Thoracic aorta (tissue), 2 donors: ENCODE results near the gene BRICD5. TPM values are rescaled to one million over a fixed set of nuclear protein-coding genes. Genes with fewer than 3 reads are reported as not detected.

Experiments
- ATAC-seq: fragments of 150-250 bp; one replicate; pipeline ENCODE4 v1.8.0; 2017; ENCODE audit warnings: low read depth; ENCODE audit not compliant: insufficient number of reproducible peaks, low FRiP score
- DNase-seq: peaks from one replicate; pipeline ENCODE4 v3.0.0-alpha.2; 2020; ENCODE audit warnings: low spot score
- H3K27ac ChIP-seq, 2 donors: fragments of 200-600 bp; sonication (generic); 1 replicate in 1 of 2; 2 replicates in 1 of 2; pipeline ENCODE4 v1.5.1; 2016; ENCODE audit warnings: mild to moderate bottlenecking in 2 of 2, moderate library complexity in 2 of 2
- H3K27me3 ChIP-seq: fragments of 200-600 bp; sonication (generic); replicated peaks from 2 replicates; pipeline ENCODE4 v1.6.0; 2016; ENCODE audit warnings: mild to moderate bottlenecking; ENCODE audit not compliant: insufficient read depth
- H3K36me3 ChIP-seq: fragments of 200-600 bp; sonication (generic); one replicate; pipeline ENCODE4 v1.5.1; 2016
- H3K4me1 ChIP-seq, 2 donors: fragments of 200-600 bp; sonication (generic); 1 replicate in 1 of 2; 2 replicates in 1 of 2; pipeline versions ENCODE4 v1.5.1 to v1.6.0; 2016; ENCODE audit warnings: low read depth in 2 of 2, mild to moderate bottlenecking in 1 of 2; ENCODE audit not compliant: control insufficient read depth in 1 of 2
- H3K4me3 ChIP-seq: fragments of 200-600 bp; sonication (generic); 2 replicates; pipeline ENCODE4 v1.5.1; 2016; ENCODE audit warnings: mild to moderate bottlenecking
- H3K9me3 ChIP-seq: fragments of 200-600 bp; sonication (generic); 2 replicates; pipeline ENCODE4 v1.5.1; 2016
- CTCF ChIP-seq: fragments of 200-600 bp; sonication (generic); IDR thresholded peaks from one replicate; pipeline ENCODE4 v1.5.1; 2019; ENCODE audit warnings: antibody characterized with exemption
- total RNA-seq, 2 donors: library from RNA; depleted of rRNA; stranded (reverse); fragments of >200 nt; gene quantifications; one replicate each; pipeline versions ENCODE4 v1.1.0 to v1.2.3, GENCODE V29; 2016

Gene BRICD5
- total RNA-seq, 2 donors from 2014 or later, result 11.4 to 43.1 TPM

DNA sequence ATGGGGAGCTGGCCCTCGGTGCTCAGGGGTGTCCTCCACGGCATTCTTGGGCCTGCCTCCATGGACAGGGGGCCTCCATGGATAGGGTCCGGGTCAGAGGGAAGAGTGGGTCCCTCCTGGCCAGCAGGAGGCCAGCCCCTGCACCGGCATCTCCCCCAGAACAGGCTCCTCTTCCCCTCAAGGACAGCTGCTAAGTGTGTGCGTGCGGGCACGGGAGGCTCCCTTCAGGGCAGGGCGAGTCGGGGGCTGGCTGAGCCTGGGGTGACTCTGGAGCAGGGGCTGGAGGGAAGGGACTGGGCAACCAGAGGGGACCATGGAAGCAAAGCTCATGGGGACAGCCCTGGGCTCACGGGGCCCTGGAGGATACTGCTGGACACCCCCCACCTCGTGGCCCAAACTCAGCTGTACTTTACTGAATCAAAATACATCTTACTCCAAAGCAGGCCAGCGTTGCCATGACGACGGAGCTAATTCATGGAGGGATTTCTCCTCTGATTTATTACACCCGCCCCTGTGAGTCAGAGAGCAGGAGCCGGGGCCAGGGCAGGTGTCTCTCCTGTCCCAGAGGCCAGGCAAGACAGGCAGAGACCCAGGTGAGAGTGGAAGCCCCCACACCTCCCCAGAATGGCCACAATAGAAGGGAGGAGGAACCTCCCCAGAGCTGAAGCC is 16.4 kb downstream of the BRICD5 start:
- TF ChIP-seq CTCF, result no peak
- Histone ChIP-seq H3K4me1 (peaks cover 5 to 13% of the 10 kb centered on the region in 2 donors), H3K27ac (no peak overlapping the region), H3K9me3 (no peaks in the 10 kb centered on the region), H3K4me3 (no peak overlapping the region), H3K27me3 (peaks cover 8% of the 10 kb centered on the region), H3K36me3 (no peaks in the 10 kb centered on the region)
- DNase-seq (no peak), ATAC-seq (no peak)

- no peak for ATAC-seq
- DNase-seq, result no peak
- H3K27me3 ChIP-seq, result peaks cover 8% of the 10 kb centered on the region
- H3K4me1 ChIP-seq, result peaks cover 5 to 9% of the 10 kb centered on the region in 2 donors
- H3K27ac ChIP-seq, result no peak overlapping the region
- TF ChIP-seq CTCF, result no peak
- H3K4me3 ChIP-seq, result no peak overlapping the region
- H3K9me3 ChIP-seq, result no peaks in the 10 kb centered on the region
- no peaks in the 10 kb centered on the region for H3K36me3 ChIP-seq
Observed at GRCh38 chr16:2191446-2191706, 19.3 kb downstream of the BRICD5 start.

DNA sequence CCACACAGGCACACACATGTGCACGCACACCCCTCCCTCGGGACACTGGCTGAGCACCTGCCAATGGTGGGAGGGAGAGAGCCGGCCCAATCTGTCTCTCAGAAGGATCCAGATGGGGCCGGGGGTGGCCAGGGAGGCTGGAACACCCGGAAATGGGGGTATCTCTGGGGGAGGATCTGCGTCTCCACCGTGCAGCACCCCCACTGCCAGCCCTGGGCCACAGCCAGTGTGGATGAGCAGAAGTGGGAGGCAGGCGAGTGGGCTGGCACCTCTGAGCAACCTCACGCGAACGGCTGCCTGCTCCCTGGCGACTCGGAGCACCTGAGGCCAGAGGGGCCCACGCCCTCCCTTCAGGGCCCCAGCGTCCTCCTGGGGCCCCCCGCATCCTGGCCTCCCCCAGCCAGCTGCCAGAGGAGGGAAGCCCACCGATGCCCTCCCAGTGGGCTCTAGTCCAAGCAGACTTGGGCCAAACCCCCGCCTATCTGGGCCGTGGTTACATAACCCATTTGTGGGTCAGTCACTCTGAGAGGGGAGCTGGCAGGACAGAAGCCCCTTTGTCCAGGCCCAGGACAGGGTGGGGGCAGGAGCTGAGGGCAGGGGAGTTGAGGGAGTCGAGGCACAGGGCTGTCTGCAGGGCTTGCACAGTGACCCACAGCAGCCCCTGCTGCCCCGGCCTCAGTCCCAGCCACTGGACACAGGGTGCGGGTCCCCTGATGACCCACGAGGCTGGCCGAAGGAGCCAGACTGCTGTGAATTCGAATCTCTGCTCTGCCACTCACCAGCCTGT is 19.8 kb downstream of the BRICD5 start:
- Histone ChIP-seq H3K27me3 (peaks cover 7% of the 10 kb centered on the region), H3K4me3 (no peak overlapping the region), H3K4me1 (peaks cover 3 to 5% of the 10 kb centered on the region in 2 donors), H3K36me3 (no peaks in the 10 kb centered on the region), H3K27ac (no peak overlapping the region), H3K9me3 (no peaks in the 10 kb centered on the region)
- ATAC-seq (no peak), DNase-seq (no peak)
- TF ChIP-seq CTCF, result no peak

DNA sequence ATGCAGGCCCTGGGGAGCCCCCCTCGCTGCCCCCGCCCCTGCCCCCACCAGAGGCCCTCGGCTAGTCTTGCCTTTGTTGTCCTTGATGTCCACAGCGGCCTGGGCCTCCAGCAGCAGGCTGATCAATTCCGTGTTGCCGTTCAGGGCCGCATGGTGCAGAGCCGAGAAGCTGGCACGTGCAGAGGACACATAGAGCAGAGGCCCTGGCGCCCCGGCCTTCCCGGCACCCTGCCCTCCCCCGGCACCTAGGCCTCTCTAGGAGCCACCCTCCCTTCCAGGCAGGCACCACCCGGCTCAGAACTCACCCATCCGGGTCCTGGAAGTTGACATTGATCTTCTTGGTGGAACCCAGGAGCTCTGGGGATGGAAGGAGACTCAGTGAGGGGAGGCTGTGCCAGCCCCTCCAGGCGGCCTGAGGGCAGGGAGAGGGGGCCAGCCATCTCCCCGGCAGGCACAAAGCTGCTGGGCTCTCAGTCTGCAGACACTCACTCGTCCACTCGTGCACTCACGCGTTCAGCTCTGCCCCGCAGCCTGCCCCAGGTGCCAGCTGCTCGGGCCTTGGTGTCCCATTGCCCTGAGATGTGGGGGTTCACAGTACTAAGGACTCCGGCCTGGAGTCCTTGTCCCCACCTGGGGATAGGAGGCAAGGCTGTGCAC is 20.5 kb downstream of the BRICD5 start:
- Histone ChIP-seq H3K27ac (no peak overlapping the region), H3K4me1 (no peaks in the 10 kb centered on the region), H3K9me3 (no peaks in the 10 kb centered on the region), H3K27me3 (no peaks in the 10 kb centered on the region), H3K36me3 (no peaks in the 10 kb centered on the region), H3K4me3 (no peak overlapping the region)
- no peak for TF ChIP-seq CTCF
- ATAC-seq (no peak), DNase-seq (no peak)

- TF ChIP-seq CTCF, result no peak
- Histone ChIP-seq H3K36me3 (no peaks in the 10 kb centered on the region), H3K4me3 (no peak overlapping the region), H3K27ac (no peak overlapping the region), H3K4me1 (no peaks in the 10 kb centered on the region), H3K27me3 (no peaks in the 10 kb centered on the region), H3K9me3 (no peaks in the 10 kb centered on the region)
- DNase-seq, result no peak
- ATAC-seq, result no peak
Observed at GRCh38 chr16:2189252-2189893, 21.3 kb downstream of the BRICD5 start.
